ENCODE data around the gene NTNG2. TPM values are rescaled to one million over a fixed set of nuclear protein-coding genes. Genes with fewer than 3 reads are reported as not detected.

The NTNG2 gene
- total RNA-seq, result 6.2 and 6.7 TPM in 2 replicates
- long read RNA-seq, result 0 reads

GRCh38 chr9:132161743-132162184 lies at the start of gene NTNG2:
NTNG2 (plus strand) TSS chr9:132162058; CDS start chr9:132166832, 4,774 bp downstream.
- H3K27ac Mint-ChIP-seq (ENCODE audit: unreplicated experiment), result peak within 1 kb of the TSS; percentile 59
- H3K4me1 Mint-ChIP-seq (ENCODE audit: unreplicated experiment), result peaks cover 18% of the 10 kb centered on the region
- H3K4me3 Mint-ChIP-seq (ENCODE audit: unreplicated experiment), result peak within 1 kb of the TSS; percentile 91
- no peak for TF ChIP-seq CTCF (IDR thresholded peaks at IDR 0.05)
- peaks cover 62% of the 10 kb centered on the region for H3K27me3 Mint-ChIP-seq (ENCODE audit: unreplicated experiment)
- H3K9me3 Mint-ChIP-seq (ENCODE audit: unreplicated experiment), result no peaks in the 10 kb centered on the region
- peaks cover 3% of the 10 kb centered on the region for H3K36me3 Mint-ChIP-seq (ENCODE audit: unreplicated experiment)
- DNase-seq (ENCODE audit: extremely low spot score, unreplicated experiment), result no peak

GRCh38 chr9:132114102-132114707 lies 47.7 kb upstream of the NTNG2 start:
- TF ChIP-seq CTCF (IDR thresholded peaks at IDR 0.05), result no peak
- no peaks in the 10 kb centered on the region for H3K4me1 Mint-ChIP-seq (ENCODE audit: unreplicated experiment)
- H3K27me3 Mint-ChIP-seq (ENCODE audit: unreplicated experiment), result peaks cover 43% of the 10 kb centered on the region
- peak; percentile 91 for DNase-seq (ENCODE audit: extremely low spot score, unreplicated experiment)
- H3K9me3 Mint-ChIP-seq (ENCODE audit: unreplicated experiment), result no peaks in the 10 kb centered on the region
- H3K27ac Mint-ChIP-seq (ENCODE audit: unreplicated experiment), result no peak overlapping the region
- H3K4me3 Mint-ChIP-seq (ENCODE audit: unreplicated experiment), result no peak overlapping the region
- H3K36me3 Mint-ChIP-seq (ENCODE audit: unreplicated experiment), result no peaks in the 10 kb centered on the region

GRCh38 chr9:132116583-132116982 lies 45.3 kb upstream of the NTNG2 start:
- no peaks in the 10 kb centered on the region for H3K4me1 Mint-ChIP-seq (ENCODE audit: unreplicated experiment)
- TF ChIP-seq CTCF (IDR thresholded peaks at IDR 0.05), result no peak
- H3K9me3 Mint-ChIP-seq (ENCODE audit: unreplicated experiment), result no peaks in the 10 kb centered on the region
- H3K27me3 Mint-ChIP-seq (ENCODE audit: unreplicated experiment), result peaks cover 51% of the 10 kb centered on the region
- H3K27ac Mint-ChIP-seq (ENCODE audit: unreplicated experiment), result no peak overlapping the region
- no peaks in the 10 kb centered on the region for H3K36me3 Mint-ChIP-seq (ENCODE audit: unreplicated experiment)
- DNase-seq (ENCODE audit: extremely low spot score, unreplicated experiment), result no peak
- H3K4me3 Mint-ChIP-seq (ENCODE audit: unreplicated experiment), result no peak overlapping the region

GRCh38 chr9:132117694-132118093 lies 44.2 kb upstream of the NTNG2 start:
- no peak for TF ChIP-seq CTCF (IDR thresholded peaks at IDR 0.05)
- H3K27ac Mint-ChIP-seq (ENCODE audit: unreplicated experiment), result no peak overlapping the region
- no peaks in the 10 kb centered on the region for H3K36me3 Mint-ChIP-seq (ENCODE audit: unreplicated experiment)

GRCh38 chr9:132121021-132121420 lies 40.8 kb upstream of the NTNG2 start:
- Mint-ChIP-seq H3K9me3 (ENCODE audit: unreplicated experiment) (no peaks in the 10 kb centered on the region), H3K4me1 (ENCODE audit: unreplicated experiment) (no peaks in the 10 kb centered on the region), H3K4me3 (ENCODE audit: unreplicated experiment) (no peak overlapping the region), H3K27ac (ENCODE audit: unreplicated experiment) (no peak overlapping the region), H3K27me3 (ENCODE audit: unreplicated experiment) (peaks cover 77% of the 10 kb centered on the region), H3K36me3 (ENCODE audit: unreplicated experiment) (no peaks in the 10 kb centered on the region)
- TF ChIP-seq CTCF (IDR thresholded peaks at IDR 0.05), result no peak
- DNase-seq (ENCODE audit: extremely low spot score, unreplicated experiment), result no peak

More at GRCh38 chr9:132117694-132118093, 44.2 kb upstream of the NTNG2 start:
- H3K4me3 Mint-ChIP-seq (ENCODE audit: unreplicated experiment), result no peak overlapping the region
- no peaks in the 10 kb centered on the region for H3K4me1 Mint-ChIP-seq (ENCODE audit: unreplicated experiment)
- peaks cover 57% of the 10 kb centered on the region for H3K27me3 Mint-ChIP-seq (ENCODE audit: unreplicated experiment)
- no peaks in the 10 kb centered on the region for H3K9me3 Mint-ChIP-seq (ENCODE audit: unreplicated experiment)
- DNase-seq (ENCODE audit: extremely low spot score, unreplicated experiment), result no peak

Measured in osteocyte (in vitro differentiated cells).